G401.6 (cell line): ENCODE measurements around the gene MTG1.

ENCODE experiments used
- FAIRE-seq: peaks from 2 replicates; lab custom pipeline; 2012; peaks lifted over from hg19 to GRCh38; lab: Jason Lieb, UNC

Gene MTG1

GRCh38 chr10:133452453-133452852 lies 58.5 kb downstream of the MTG1 start:
- no peak for FAIRE-seq

GRCh38 chr10:133453516-133454203 lies 59.7 kb downstream of the MTG1 start, which contains the start of gene SCART1:
Gene SCART1 (plus strand): TSS chr10:133453945. CDS start chr10:133453998, 53 bp downstream.
- FAIRE-seq, result no peak

- FAIRE-seq, result no peak
These were observed 60.4 kb downstream of the MTG1 start for GRCh38 chr10:133454204-133454893.

GRCh38 chr10:133455196-133455595 lies 61.2 kb downstream of the MTG1 start:
- no peak for FAIRE-seq

GRCh38 chr10:133455611-133456031 lies 61.7 kb downstream of the MTG1 start:
- FAIRE-seq, result no peak

- FAIRE-seq, result no peak
These were observed 62.3 kb downstream of the MTG1 start for GRCh38 chr10:133456041-133456951.

GRCh38 chr10:133457100-133457841 lies 63.3 kb downstream of the MTG1 start:
- no peak for FAIRE-seq

GRCh38 chr10:133458021-133458709 lies 64.2 kb downstream of the MTG1 start:
- no peak for FAIRE-seq

- FAIRE-seq, result no peak
These were observed 64.9 kb downstream of the MTG1 start for GRCh38 chr10:133458710-133459453.

GRCh38 chr10:133459454-133460207 lies 65.7 kb downstream of the MTG1 start:
- no peak for FAIRE-seq

- no peak for FAIRE-seq
These were observed 66.3 kb downstream of the MTG1 start for GRCh38 chr10:133460208-133460769.

GRCh38 chr10:133461027-133461426 lies 67.1 kb downstream of the MTG1 start:
- no peak for FAIRE-seq

- FAIRE-seq, result no peak
These were observed 67.9 kb downstream of the MTG1 start for GRCh38 chr10:133461841-133462240.

- no peak for FAIRE-seq
These were observed 68.8 kb downstream of the MTG1 start for GRCh38 chr10:133462512-133463305.

GRCh38 chr10:133464582-133465031 lies 70.7 kb downstream of the MTG1 start:
- FAIRE-seq, result no peak

GRCh38 chr10:133465191-133465949 lies 71.4 kb downstream of the MTG1 start:
- no peak for FAIRE-seq

GRCh38 chr10:133465950-133466474 lies 72.1 kb downstream of the MTG1 start:
- no peak for FAIRE-seq
